Measurements from ENCODE around the gene AGBL4.

AGBL4 gene

GRCh38 chr1:48876330-48876785 is 1147.4 kb downstream of the AGBL4 start:
- DNase-seq: no peak

DNA sequence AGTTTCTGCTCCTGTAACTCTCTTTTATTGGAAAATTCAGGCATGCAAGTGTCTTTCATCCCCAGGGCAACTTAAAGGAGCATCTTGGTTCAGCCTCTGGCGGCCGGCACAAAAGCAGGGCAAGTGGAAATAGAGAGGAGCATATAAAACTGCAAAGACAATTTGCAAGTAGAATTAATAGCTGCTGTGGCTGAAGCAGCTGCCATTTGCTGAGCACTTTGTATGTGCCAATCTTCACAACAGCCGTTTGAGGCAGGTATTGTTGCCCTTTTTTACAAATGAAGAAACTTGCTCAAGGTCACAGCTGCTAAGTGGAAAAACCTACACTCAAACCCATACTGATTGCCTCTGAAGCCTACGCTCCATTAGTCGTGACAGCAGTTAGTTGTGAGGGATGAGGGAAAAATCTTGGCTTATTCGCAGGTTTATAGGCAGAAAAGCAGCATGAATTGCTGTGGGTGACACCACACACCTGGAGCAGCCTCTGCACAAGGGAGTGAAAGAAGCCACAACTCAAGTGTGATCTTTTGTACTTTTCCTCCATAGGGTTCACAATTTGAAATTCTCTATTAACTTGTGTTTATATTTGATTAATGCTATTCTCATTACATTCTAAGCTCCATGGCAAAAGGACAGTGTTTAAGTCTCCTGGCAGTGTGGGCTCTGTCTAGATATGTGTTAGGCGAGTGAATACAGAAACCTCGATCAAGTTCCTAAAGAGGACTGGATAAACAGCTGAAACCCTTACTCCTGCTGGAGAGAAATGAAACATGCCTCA is 1148.0 kb downstream of the AGBL4 start:
- DNase-seq: no peak

DNA sequence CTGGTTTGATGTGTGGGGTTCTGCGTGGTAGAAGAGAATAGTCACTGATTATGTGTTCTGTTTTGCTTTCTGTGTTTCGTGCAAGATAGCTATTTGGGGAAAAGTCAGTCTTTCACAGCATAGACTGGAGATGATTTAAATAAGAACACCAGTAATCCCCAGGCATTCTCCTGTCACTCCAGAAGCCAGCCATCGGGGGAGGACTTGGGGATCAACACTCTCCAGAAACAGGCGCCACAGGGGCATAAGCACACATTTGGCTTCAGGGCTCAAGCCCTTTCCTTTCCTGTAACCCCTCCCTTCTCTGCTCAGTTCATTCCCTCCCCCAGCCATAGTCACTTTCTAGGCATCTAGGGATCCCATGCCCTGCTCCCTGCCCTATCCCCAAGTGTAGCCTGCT is 1149.8 kb downstream of the AGBL4 start:
- DNase-seq: no peak

DNA sequence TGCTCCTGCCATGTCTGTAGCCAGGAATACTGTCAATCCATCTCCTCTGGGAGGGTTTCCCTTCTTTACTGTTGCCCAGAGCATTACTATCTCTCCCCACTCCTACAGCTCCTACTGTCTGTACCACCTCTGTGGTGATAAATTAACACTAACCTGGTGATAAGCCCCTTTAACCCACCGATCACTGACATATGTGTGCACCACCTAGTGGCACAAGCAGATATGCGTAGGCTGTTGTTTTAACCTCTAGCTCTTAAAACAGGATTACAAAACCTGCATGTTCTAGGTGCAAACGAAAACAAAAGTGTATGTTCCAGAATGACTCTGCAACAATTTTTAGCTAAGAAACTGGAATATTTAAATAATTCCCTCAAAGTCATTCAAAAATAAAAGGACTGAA is 1153.2 kb downstream of the AGBL4 start:
- DNase-seq: no peak

- no peak for DNase-seq
These were observed 1154.4 kb downstream of the AGBL4 start for GRCh38 chr1:48869116-48869893.

- DNase-seq: no peak
These were observed 1158.8 kb downstream of the AGBL4 start for GRCh38 chr1:48864913-48865312.

DNA sequence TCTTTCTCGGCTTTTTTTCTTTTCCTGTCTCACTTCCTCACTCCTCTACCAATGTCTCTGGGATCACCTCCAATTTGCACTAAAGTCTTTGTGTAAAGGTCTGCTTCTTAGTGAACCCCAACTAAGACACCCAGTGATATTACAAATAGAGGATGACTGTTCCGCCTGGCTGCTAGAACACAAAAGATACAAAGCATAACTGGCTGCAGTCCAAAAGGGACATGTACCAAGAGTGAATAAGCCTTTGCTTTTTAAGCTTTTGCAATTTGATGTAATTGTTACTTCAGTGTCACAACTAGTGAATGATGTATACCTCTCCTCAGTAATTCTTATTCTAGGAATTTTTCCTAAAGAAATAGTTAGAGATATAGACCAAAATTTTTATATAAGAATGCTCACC is 1164.3 kb downstream of the AGBL4 start:
- DNase-seq: no peak

GRCh38 chr1:48858200-48858920 is 1165.4 kb downstream of the AGBL4 start:
- no peak for DNase-seq

DNA sequence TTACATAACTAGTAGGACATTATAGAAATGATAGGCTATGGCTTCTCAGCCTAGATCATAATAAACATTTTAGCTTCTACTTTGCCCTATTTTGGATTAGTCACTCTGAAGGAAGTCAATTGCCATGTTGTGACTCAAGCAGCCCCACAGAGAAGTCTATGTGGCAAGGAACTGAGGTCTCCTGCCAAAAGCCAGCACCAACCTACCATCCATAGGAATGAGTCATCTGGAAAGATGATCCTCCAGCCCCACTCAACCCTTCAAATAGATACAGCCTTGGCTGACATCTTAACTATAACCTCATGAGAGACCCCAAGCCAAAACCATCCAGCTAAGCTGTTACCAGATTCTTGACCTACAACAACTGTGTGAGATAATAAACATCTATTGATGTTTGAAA is 1170.7 kb downstream of the AGBL4 start:
- DNase-seq: no peak

DNA sequence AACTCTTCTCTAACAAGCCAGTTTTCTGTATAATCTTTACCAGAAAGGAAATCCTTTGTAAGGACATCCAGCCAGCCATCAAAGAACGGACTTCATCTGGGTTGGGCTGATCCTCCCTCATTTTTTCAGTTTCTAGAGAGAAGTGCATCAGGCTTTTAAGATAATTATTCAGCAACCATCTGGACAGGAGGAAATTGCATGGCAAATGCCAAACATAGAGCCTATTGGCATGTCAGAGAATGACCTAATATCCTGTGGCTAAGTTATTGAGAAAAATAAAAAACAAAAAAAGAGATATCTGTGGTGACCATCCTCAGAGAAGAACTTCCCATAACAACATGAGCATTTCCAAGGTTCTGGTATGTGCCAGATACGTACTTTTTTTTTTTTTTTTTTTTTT is 1172.1 kb downstream of the AGBL4 start:
- DNase-seq: no peak

DNA sequence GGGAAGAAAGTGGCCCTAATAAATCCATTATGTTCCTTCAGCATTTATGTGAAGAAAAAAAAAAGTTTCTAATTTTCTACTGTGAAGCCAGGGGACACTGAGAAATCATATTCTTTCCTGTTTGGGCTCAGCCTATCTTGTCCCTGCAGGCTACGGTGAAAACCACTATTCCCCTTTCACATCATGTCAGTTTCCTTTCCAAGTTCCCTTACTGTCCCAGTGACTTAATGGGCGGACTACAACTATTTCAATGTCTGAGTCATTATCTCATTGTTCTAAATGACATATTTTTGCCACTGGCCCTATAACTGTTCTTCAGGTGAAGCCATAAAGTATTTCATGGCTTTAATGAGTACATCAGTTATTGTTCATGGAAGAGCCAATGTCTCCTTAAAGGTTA is 1175.7 kb downstream of the AGBL4 start:
- no peak for DNase-seq

DNA sequence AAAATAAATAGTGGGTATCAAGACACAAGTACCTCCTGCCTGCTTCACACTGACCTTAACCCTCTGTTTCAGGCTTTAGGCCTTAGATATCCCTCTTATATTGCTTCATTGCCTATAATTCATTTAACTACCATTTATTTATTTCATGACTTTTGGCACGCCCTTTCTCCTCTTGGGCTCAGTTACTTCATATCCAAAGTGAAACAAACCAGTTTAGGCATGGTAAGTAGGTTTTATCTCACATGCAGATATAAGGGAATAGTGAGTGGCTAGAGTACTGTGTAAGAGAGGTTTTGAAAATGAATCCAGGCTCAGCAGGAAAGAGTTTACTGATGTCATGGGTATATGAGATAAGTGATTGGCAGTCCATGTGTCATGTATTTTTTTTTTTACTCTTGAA is 1177.3 kb downstream of the AGBL4 start:
- DNase-seq: no peak

- no peak for DNase-seq
These were observed 1179.6 kb downstream of the AGBL4 start for GRCh38 chr1:48844187-48844586.

- no peak for DNase-seq
These were observed 1181.8 kb downstream of the AGBL4 start for GRCh38 chr1:48841966-48842365.

DNA sequence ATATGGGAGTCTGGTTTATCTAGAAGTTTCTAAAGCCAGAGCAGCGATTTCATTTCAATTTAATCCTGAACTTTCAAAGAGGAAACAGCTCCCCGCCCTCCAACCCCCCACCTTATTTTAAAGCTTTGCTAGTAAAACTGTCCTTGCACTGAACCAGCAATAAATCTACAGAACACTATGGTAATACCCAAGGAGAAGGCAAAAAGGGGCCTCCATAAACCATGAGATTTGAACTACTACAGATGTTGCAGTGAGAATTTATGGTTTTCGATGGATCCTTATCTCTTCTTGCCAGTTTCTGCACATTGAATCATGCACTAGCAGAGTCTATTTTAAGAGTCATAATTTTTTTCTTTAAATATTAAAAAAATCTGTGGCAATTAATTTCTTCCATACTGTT is 1182.3 kb downstream of the AGBL4 start:
- DNase-seq: no peak

GRCh38 chr1:48831120-48831978 is 1192.4 kb downstream of the AGBL4 start:
- DNase-seq: no peak

DNA sequence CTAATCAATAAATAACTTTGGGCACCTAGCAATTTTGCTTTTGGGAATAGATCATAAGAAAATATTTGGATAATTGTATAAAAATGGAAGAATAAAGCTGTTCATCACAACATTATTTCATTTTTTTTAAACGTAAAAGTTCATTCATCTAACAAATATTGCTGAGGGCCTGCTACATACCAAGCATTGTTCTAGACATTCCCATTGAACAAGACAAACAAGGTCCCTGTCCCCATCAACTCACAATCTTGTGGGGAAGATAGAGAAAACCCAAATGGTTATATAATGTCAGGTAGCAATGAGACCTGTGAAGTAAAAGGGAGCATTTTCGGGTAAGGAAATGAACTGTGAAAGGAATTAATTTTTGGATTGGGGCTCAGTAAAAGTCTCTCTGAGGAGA is 1193.0 kb downstream of the AGBL4 start:
- DNase-seq: no peak

GRCh38 chr1:48829446-48829845 is 1194.3 kb downstream of the AGBL4 start:
- DNase-seq: no peak

DNA sequence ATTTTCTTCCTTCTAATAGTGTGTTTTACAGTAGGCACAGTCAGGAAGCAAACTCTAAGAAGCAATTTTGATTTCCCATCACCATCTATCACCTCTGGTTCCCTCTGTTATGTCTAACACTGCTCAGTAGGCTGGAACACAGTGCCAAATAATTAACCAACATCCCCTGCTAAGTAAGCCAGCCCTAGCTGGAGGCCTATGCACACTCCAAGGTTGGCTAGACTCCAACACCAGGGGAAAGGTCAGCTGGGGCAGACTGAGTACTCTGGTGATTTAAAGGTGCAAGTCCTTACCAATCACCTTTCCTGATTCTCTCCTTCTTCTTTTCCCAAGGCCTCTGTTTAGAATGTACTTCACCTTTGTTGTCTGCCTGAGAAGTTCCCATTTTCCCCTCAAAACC is 1200.6 kb downstream of the AGBL4 start:
- no peak for DNase-seq

- no peak for DNase-seq
These were observed 1203.3 kb downstream of the AGBL4 start for GRCh38 chr1:48820491-48820890.

- DNase-seq: no peak
These were observed 1206.1 kb downstream of the AGBL4 start for GRCh38 chr1:48817505-48818114.

- DNase-seq: no peak
These were observed 1213.0 kb downstream of the AGBL4 start for GRCh38 chr1:48810740-48811139.

Data from central memory CD4-positive, alpha-beta T cell (primary cell).